Kidney epithelial cell (primary cell): ENCODE results near the gene UBE2K. TPM values are rescaled to one million over a fixed set of nuclear protein-coding genes. Genes with fewer than 3 reads are reported as not detected.
"Not testable (repeated sequence)": the region's sequence is repeated elsewhere in the genome, so short reads cannot be mapped to it uniquely, and the experiment has no call there.

Source experiments
- DNase-seq: peaks from one replicate; pipeline ENCODE4 v3.0.0-alpha.2; 2010; ENCODE audit warnings: low read depth
- H3K27me3 ChIP-seq: 2 replicates; pipeline ENCODE4 v1.6.0; 2011; ENCODE audit warnings: low read length; ENCODE audit not compliant: control insufficient read depth, insufficient read depth
- H3K36me3 ChIP-seq: 2 replicates; pipeline ENCODE4 v1.5.1; 2011; ENCODE audit warnings: low read length; ENCODE audit not compliant: control insufficient read depth, insufficient read depth
- H3K4me3 ChIP-seq: 2 replicates; pipeline ENCODE4 v1.5.1; 2011; ENCODE audit warnings: low read depth, mild to moderate bottlenecking, control low read depth, low read length
- CTCF ChIP-seq: IDR thresholded peaks from 2 replicates; pipeline ENCODE4 v1.5.1; 2011; ENCODE audit warnings: mild to moderate bottlenecking, moderate library complexity, low read length, control low read depth, inconsistent platforms; ENCODE audit not compliant: insufficient read depth, poor library complexity, severe bottlenecking
- total RNA-seq: library from RNA; depleted of rRNA; stranded (reverse); fragments of >200 nt; gene quantifications from 2 replicates; pipeline ENCODE4 v1.2.3, GENCODE V29; 2015

UBE2K gene
- total RNA-seq, 1 donor from 2014 or later, result 24.9 TPM

GRCh38 chr4:39785083-39785482 is 87.1 kb downstream of the UBE2K start:
- Histone ChIP-seq H3K27me3 (no peaks in the 10 kb centered on the region), H3K36me3 (no peaks in the 10 kb centered on the region), H3K4me3 (no peak overlapping the region)
- no peak for DNase-seq
- no peak for TF ChIP-seq CTCF

GRCh38 chr4:39786838-39787237 is 88.9 kb downstream of the UBE2K start:
- Histone ChIP-seq H3K36me3 (no peaks in the 10 kb centered on the region), H3K27me3 (no peaks in the 10 kb centered on the region), H3K4me3 (no peak overlapping the region)
- no peak for TF ChIP-seq CTCF
- no peak for DNase-seq

- DNase-seq, result no peak
- H3K27me3 ChIP-seq, result no peaks in the 10 kb centered on the region
- TF ChIP-seq CTCF, result no peak
- H3K4me3 ChIP-seq, result no peak overlapping the region
- H3K36me3 ChIP-seq, result no peaks in the 10 kb centered on the region
These were observed 94.2 kb downstream of the UBE2K start for GRCh38 chr4:39792128-39792527.

GRCh38 chr4:39792529-39792928 is 94.6 kb downstream of the UBE2K start:
- H3K36me3 ChIP-seq, result no peaks in the 10 kb centered on the region
- H3K27me3 ChIP-seq, result no peaks in the 10 kb centered on the region
- no peak overlapping the region for H3K4me3 ChIP-seq
- DNase-seq, result no peak
- no peak for TF ChIP-seq CTCF

GRCh38 chr4:39792976-39793375 is 95.0 kb downstream of the UBE2K start:
- H3K36me3 ChIP-seq, H3K4me3 ChIP-seq, DNase-seq, H3K27me3 ChIP-seq: not testable (repeated sequence)

- Histone ChIP-seq H3K27me3 (no peaks in the 10 kb centered on the region), H3K36me3 (no peaks in the 10 kb centered on the region), H3K4me3 (no peak overlapping the region)
- TF ChIP-seq CTCF, result no peak
- no peak for DNase-seq
These were observed 104.1 kb downstream of the UBE2K start for GRCh38 chr4:39802005-39802404.
